SU-DHL-6 (cell line): ENCODE measurements around the gene DLK1.

ENCODE experiments used
- H2AFZ ChIP-seq: fragments of 200-600 bp; sonication (generic); 2 replicates; pipeline ENCODE4 v1.6.1; 2014; ENCODE audit warnings: low read depth, mild to moderate bottlenecking, moderate library complexity, mixed read lengths, antibody characterized with exemption, low read length; ENCODE audit not compliant: severe bottlenecking
- H3F3A ChIP-seq: fragments of 200-600 bp; shearing (Covaris generic); 2 replicates; pipeline ENCODE4 v1.6.0; 2016; ENCODE audit warnings: antibody characterized with exemption, mild to moderate bottlenecking; ENCODE audit not compliant: insufficient read depth
- H3K27ac ChIP-seq: fragments of 200-600 bp; sonication (generic); 2 replicates; pipeline ENCODE4 v1.5.1; 2016; ENCODE audit warnings: low read depth, mild to moderate bottlenecking, low read length, moderate library complexity, mixed read lengths
- H3K27me3 ChIP-seq: fragments of 200-600 bp; sonication (generic), shearing (Covaris generic); 2 replicates; pipeline ENCODE4 v1.6.0; 2014; ENCODE audit warnings: mild to moderate bottlenecking, low read length
- H3K36me3 ChIP-seq: fragments of 200-600 bp; sonication (generic); 2 replicates; pipeline ENCODE4 v1.6.1; 2014; ENCODE audit warnings: mild to moderate bottlenecking, low read length, mixed read lengths
- H3K4me2 ChIP-seq: fragments of 300-600, 200-600 bp; shearing (Covaris generic), sonication (generic); 2 replicates; pipeline ENCODE4 v1.6.0; 2014; ENCODE audit warnings: low read length, low read depth, mild to moderate bottlenecking; ENCODE audit not compliant: poor library complexity, severe bottlenecking
- H3K4me3 ChIP-seq: fragments of 200-600 bp; sonication (generic); 2 replicates; pipeline ENCODE4 v1.5.1; 2014; ENCODE audit warnings: antibody characterized with exemption, low read length, mild to moderate bottlenecking, mixed read lengths; ENCODE audit not compliant: insufficient read depth, poor library complexity, severe bottlenecking
- H3K79me2 ChIP-seq: fragments of 200-600 bp; sonication (generic); 2 replicates; pipeline ENCODE4 v1.6.1; 2014; ENCODE audit warnings: mild to moderate bottlenecking, low read length, moderate library complexity; ENCODE audit not compliant: insufficient read depth
- H3K9ac ChIP-seq: fragments of 200-600 bp; sonication (generic); 2 replicates; pipeline ENCODE4 v1.7.0; 2014; ENCODE audit warnings: mild to moderate bottlenecking, low read length
- H3K9me2 ChIP-seq: fragments of 200-600 bp; sonication (generic); replicated peaks from 2 replicates; pipeline ENCODE4 v1.6.1; 2014; ENCODE audit warnings: low read length; ENCODE audit not compliant: insufficient read depth
- H3K9me3 ChIP-seq: fragments of 200-600 bp; sonication (generic); 2 replicates; pipeline ENCODE4 v1.6.1; 2014; ENCODE audit warnings: low read length, mixed read lengths; ENCODE audit not compliant: insufficient read depth
- H4K20me1 ChIP-seq: fragments of 200-600 bp; sonication (generic); 2 replicates; pipeline ENCODE4 v1.6.1; 2014; ENCODE audit warnings: low read depth, mild to moderate bottlenecking, antibody characterized with exemption, low read length, moderate library complexity, mixed read lengths
- EZH2phosphoT487 ChIP-seq: fragments of 200-600 bp; sonication (generic), shearing (Covaris generic); conservative IDR thresholded peaks from 2 replicates; pipeline ENCODE4 v1.6.1; 2018; ENCODE audit warnings: mild to moderate bottlenecking, antibody characterized with exemption, low read length, moderate library complexity, mixed read lengths
- TF ChIP-seq, protein P1 (sequence below): fragments of 200-600 bp; sonication (generic); IDR thresholded peaks from one replicate; pipeline ENCODE4 v1.5.1; 2017; ENCODE audit warnings: antibody characterized with exemption, mild to moderate bottlenecking, low read length, moderate library complexity; ENCODE audit not compliant: insufficient read depth, poor library complexity, severe bottlenecking

Gene DLK1

DNA sequence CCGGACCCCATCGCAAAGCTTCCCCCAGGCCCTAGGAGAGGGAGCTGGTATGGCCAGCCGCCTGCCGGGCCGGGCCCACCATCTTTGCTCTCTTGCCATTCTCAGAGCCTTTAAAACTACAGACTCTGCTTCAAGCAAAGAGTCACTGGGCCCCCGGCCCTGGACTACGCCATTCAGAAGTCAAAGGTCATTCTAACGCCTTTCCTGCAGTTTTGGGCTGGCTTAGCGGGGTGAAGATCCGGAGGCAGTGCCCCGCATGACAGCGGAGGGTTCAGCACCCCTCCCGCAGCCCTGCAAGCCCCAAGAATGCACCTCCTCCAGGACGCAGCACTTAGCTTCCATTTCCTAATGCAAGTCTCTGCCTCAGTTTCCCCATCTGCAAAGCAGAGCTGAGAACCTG is 61.0 kb downstream of the DLK1 start:
- Histone ChIP-seq H4K20me1 (no peaks in the 10 kb centered on the region), H3K9ac (no peak overlapping the region), H3F3A (no peaks in the 10 kb centered on the region), H3K4me3 (no peak overlapping the region), H3K4me2 (no peak overlapping the region), H3K36me3 (no peaks in the 10 kb centered on the region), H3K27me3 (no peaks in the 10 kb centered on the region), H3K9me3 (no peaks in the 10 kb centered on the region), H2AFZ (no peak overlapping the region), H3K9me2 (no peaks in the 10 kb centered on the region), H3K27ac (no peak overlapping the region), H3K79me2 (no peaks in the 10 kb centered on the region)
- TF ChIP-seq EZH2phosphoT487 = no peak
- TF ChIP-seq, protein P1, sequence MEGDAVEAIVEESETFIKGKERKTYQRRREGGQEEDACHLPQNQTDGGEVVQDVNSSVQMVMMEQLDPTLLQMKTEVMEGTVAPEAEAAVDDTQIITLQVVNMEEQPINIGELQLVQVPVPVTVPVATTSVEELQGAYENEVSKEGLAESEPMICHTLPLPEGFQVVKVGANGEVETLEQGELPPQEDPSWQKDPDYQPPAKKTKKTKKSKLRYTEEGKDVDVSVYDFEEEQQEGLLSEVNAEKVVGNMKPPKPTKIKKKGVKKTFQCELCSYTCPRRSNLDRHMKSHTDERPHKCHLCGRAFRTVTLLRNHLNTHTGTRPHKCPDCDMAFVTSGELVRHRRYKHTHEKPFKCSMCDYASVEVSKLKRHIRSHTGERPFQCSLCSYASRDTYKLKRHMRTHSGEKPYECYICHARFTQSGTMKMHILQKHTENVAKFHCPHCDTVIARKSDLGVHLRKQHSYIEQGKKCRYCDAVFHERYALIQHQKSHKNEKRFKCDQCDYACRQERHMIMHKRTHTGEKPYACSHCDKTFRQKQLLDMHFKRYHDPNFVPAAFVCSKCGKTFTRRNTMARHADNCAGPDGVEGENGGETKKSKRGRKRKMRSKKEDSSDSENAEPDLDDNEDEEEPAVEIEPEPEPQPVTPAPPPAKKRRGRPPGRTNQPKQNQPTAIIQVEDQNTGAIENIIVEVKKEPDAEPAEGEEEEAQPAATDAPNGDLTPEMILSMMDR = no peak
